Neural cell (in vitro differentiated cells): ENCODE measurements around the gene AFAP1. TPM values are rescaled to one million over a fixed set of nuclear protein-coding genes. Genes with fewer than 3 reads are reported as not detected.

Experiments
- H2AFZ ChIP-seq: fragments of 200-600, 300-800 bp; sonication (generic), shearing (Covaris generic); 2 replicates; pipeline ENCODE4 v1.6.0; 2014; ENCODE audit warnings: low read depth, mild to moderate bottlenecking, antibody characterized with exemption, low read length, moderate library complexity
- H3F3A ChIP-seq: fragments of 200-600 bp; shearing (Covaris generic); 2 replicates; pipeline ENCODE4 v1.6.1; 2016; ENCODE audit warnings: mild to moderate bottlenecking, moderate library complexity, mixed read lengths, antibody characterized with exemption, low read length; ENCODE audit not compliant: insufficient read depth, poor library complexity, severe bottlenecking
- H3K27ac ChIP-seq: fragments of 200-600, 300-800 bp; sonication (generic), shearing (Covaris generic); 2 replicates; pipeline ENCODE4 v1.5.1; 2014; ENCODE audit warnings: mild to moderate bottlenecking, low read length, moderate library complexity
- H3K27me3 ChIP-seq: fragments of 300-800, 200-600 bp; sonication (generic), shearing (Covaris generic); 2 replicates; pipeline ENCODE4 v1.6.0; 2014; ENCODE audit warnings: mild to moderate bottlenecking, low read depth, low read length, moderate library complexity; ENCODE audit not compliant: insufficient read depth
- H3K36me3 ChIP-seq: fragments of 300-800, 200-600 bp; sonication (generic), shearing (Covaris generic); 2 replicates; pipeline ENCODE4 v1.5.1; 2014; ENCODE audit warnings: mild to moderate bottlenecking, antibody characterized with exemption, low read length, moderate library complexity; ENCODE audit not compliant: insufficient read depth
- H3K4me2 ChIP-seq: fragments of 300-800, 200-600 bp; sonication (generic), shearing (Covaris generic); 2 replicates; pipeline ENCODE4 v1.6.0; 2014; ENCODE audit warnings: mild to moderate bottlenecking, low read length
- H3K4me3 ChIP-seq: fragments of 300-800, 200-600 bp; sonication (generic), shearing (Covaris generic); 2 replicates; pipeline ENCODE4 v1.5.1; 2014; ENCODE audit warnings: mild to moderate bottlenecking, low read length, moderate library complexity
- H3K79me2 ChIP-seq: fragments of 200-600 bp; shearing (Covaris generic); replicated peaks from 2 replicates; pipeline ENCODE4 v1.6.0; 2014; ENCODE audit warnings: mild to moderate bottlenecking, low read length, moderate library complexity; ENCODE audit not compliant: insufficient read depth
- H3K9ac ChIP-seq: fragments of 300-800, 200-600 bp; sonication (generic), shearing (Covaris generic); 2 replicates; pipeline ENCODE4 v1.6.1; 2016; ENCODE audit warnings: mild to moderate bottlenecking, low read length, mixed read lengths
- H3K9me2 ChIP-seq: fragments of 200-600 bp; shearing (Covaris generic); 2 replicates; pipeline ENCODE4 v1.6.1; 2016; ENCODE audit warnings: mild to moderate bottlenecking, low read length, mixed read lengths; ENCODE audit not compliant: insufficient read depth
- H3K9me3 ChIP-seq: fragments of 200-600, 300-800 bp; sonication (generic), shearing (Covaris generic); 2 replicates; pipeline ENCODE4 v1.6.1; 2016; ENCODE audit warnings: mild to moderate bottlenecking, mixed run types, low read length, moderate library complexity, mixed read lengths
- H4K20me1 ChIP-seq: fragments of 200-600 bp; shearing (Covaris generic); 2 replicates; pipeline ENCODE4 v1.6.1; 2016; ENCODE audit warnings: mild to moderate bottlenecking, mixed run types; ENCODE audit not compliant: insufficient read depth
- CTCF ChIP-seq: fragments of 450-650 bp; IDR thresholded peaks from 2 replicates; pipeline ENCODE4 v1.5.1; 2014; ENCODE audit warnings: antibody characterized with exemption, mild to moderate bottlenecking, moderate library complexity; ENCODE audit not compliant: poor library complexity, severe bottlenecking
- EP300 ChIP-seq: fragments of 450-650 bp; conservative IDR thresholded peaks from 2 replicates; pipeline ENCODE4 v1.6.1; 2014; ENCODE audit warnings: antibody characterized with exemption, mild to moderate bottlenecking, moderate library complexity; ENCODE audit not compliant: poor library complexity, severe bottlenecking
- EZH2 ChIP-seq: fragments of 200-600, 300-800 bp; shearing (Covaris generic), sonication (generic); IDR thresholded peaks from 2 replicates; pipeline ENCODE4 v1.6.1; 2014; ENCODE audit warnings: antibody characterized with exemption, low read length, borderline replicate concordance, mild to moderate bottlenecking; ENCODE audit not compliant: insufficient read depth, poor library complexity, severe bottlenecking
- MXI1 ChIP-seq: fragments of 450-650 bp; conservative IDR thresholded peaks from 2 replicates; pipeline ENCODE4 v1.6.1; 2014; ENCODE audit warnings: antibody characterized with exemption, mild to moderate bottlenecking; ENCODE audit not compliant: poor library complexity, severe bottlenecking
- POLR2AphosphoS5 ChIP-seq: IDR thresholded peaks from 2 replicates; pipeline ENCODE4 v1.6.1; 2012
- RAD21 ChIP-seq: fragments of 450-650 bp; conservative IDR thresholded peaks from 2 replicates; pipeline ENCODE4 v1.6.1; 2014; ENCODE audit warnings: antibody characterized with exemption, mild to moderate bottlenecking, moderate library complexity
- REST ChIP-seq: IDR thresholded peaks from 2 replicates; pipeline ENCODE4 v1.6.1; 2012; ENCODE audit warnings: borderline replicate concordance
- SMC3 ChIP-seq: fragments of 450-650 bp; conservative IDR thresholded peaks from 2 replicates; pipeline ENCODE4 v1.6.1; 2014; ENCODE audit warnings: antibody characterized with exemption, mild to moderate bottlenecking, moderate library complexity; ENCODE audit not compliant: poor library complexity
- TAF1 ChIP-seq: IDR thresholded peaks from 2 replicates; pipeline ENCODE4 v1.6.1; 2012; ENCODE audit warnings: low read depth
- polyA plus RNA-seq: library from polyadenylated mRNA; depleted of rRNA; stranded (reverse); fragments of >200 nt; gene quantifications from 2 replicates; pipeline ENCODE4 v1.2.3, GENCODE V29; 2014

AFAP1 gene
- polyA plus RNA-seq, 1 donor from 2014 or later: 38.9 TPM

GRCh38 chr4:7960017-7960789, 20.5 kb upstream of the AFAP1 start:
- TF ChIP-seq CTCF (no peak), REST (no peak), SMC3 (no peak), TAF1 (no peak), POLR2AphosphoS5 (no peak)
- H3K9me3 ChIP-seq: no peaks in the 10 kb centered on the region
- no peak overlapping the region for H3K4me3 ChIP-seq
- H3K79me2 ChIP-seq: no peaks in the 10 kb centered on the region
- no peak overlapping the region for H2AFZ ChIP-seq
- no peak overlapping the region for H3K27ac ChIP-seq
- H3K36me3 ChIP-seq: no peaks in the 10 kb centered on the region
- H3K9me2 ChIP-seq: no peaks in the 10 kb centered on the region
- no peaks in the 10 kb centered on the region for H4K20me1 ChIP-seq
- H3K4me2 ChIP-seq: no peak overlapping the region
- no peak overlapping the region for H3K9ac ChIP-seq
- no peaks in the 10 kb centered on the region for H3F3A ChIP-seq
- no peaks in the 10 kb centered on the region for H3K27me3 ChIP-seq

GRCh38 chr4:7959078-7959477, 19.4 kb upstream of the AFAP1 start:
- no peaks in the 10 kb centered on the region for H3K36me3 ChIP-seq
- H3K9ac ChIP-seq: no peak overlapping the region
- no peak overlapping the region for H3K4me2 ChIP-seq
- no peak for TF ChIP-seq TAF1
- no peak for TF ChIP-seq REST
- TF ChIP-seq RAD21: no peak
- no peak for TF ChIP-seq EP300
- TF ChIP-seq CTCF: no peak
- TF ChIP-seq SMC3: no peak
- TF ChIP-seq EZH2: no peak
- no peak for TF ChIP-seq MXI1
- no peak for TF ChIP-seq POLR2AphosphoS5
- no peak overlapping the region for H3K27ac ChIP-seq
- H3K79me2 ChIP-seq: no peaks in the 10 kb centered on the region
- H3K9me2 ChIP-seq: no peaks in the 10 kb centered on the region
- H3F3A ChIP-seq: no peaks in the 10 kb centered on the region
- H3K9me3 ChIP-seq: no peaks in the 10 kb centered on the region
- H2AFZ ChIP-seq: no peak overlapping the region
- H3K4me3 ChIP-seq: no peak overlapping the region
- no peaks in the 10 kb centered on the region for H3K27me3 ChIP-seq
- no peaks in the 10 kb centered on the region for H4K20me1 ChIP-seq
